ENCODE measurements around the gene ATG101.
"Not testable (repeated sequence)": the region's sequence is repeated elsewhere in the genome, so short reads cannot be mapped to it uniquely, and the experiment has no call there.

Gene ATG101

DNA sequence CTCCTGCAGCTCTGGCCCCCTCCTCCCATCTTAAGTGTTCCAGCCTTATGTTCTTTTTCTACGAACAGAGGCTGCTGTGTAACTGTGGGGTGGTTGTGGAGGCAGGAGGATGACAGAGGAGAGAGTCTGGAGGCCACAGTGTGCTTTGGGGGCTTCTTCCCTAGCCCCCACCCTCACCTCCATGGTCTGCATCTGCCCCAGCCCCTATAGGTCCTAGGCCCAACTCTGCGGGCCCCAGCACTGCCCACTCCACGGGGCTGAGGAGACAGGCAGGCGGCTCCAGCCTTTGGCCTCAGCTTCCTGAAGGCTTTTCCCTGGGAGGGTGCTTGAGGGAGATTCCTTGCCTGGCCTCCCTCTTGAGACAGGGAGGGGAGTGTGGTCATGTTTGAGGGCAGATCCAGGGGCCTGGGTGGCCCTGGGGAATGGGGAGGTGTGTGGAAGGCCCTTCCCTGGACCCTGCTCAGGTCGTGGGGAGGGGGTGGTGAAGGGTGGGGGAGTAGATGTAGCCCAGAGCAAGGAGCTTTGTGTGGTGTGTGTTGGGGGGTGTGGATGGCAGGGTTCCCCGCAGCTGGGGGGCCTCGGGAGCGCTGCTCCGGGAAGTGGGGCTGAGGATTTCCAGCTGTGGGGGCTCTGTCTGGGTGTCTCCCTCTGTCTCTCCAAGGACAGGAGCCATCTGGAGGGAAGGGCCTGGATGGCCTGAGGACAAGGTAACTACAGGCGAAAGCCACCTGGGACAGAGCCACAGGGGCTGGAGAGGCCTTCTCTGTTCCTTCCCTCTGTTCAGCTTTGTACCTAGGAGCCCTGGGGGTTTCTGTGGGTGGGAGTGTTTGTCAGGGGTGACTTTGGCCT lies 10.8 kb downstream of the ATG101 start:
- no peak for DNase-seq

DNA sequence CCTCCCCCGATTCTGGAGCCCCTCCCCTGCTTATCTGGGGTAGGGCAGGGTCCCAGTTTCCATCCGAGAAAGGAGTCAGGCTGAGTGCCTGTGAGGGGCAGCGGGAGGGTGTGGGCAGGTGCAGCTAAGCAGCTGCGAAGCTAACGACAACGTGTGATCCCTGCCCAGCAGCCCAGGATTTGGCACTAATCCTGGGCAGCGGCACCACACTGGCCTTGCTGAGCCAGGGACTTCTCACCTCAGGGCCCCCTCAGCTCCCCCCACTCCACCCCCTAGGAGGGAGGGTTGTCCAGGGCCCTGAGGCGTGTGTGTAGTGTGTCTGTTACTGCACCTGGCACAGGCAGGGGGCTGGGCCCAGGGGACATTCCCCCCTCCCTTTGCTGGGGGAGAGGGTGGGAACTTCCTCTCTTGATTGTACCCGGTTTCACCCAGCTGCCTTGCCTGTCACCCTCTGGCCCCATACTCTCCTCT lies 11.5 kb downstream of the ATG101 start:
- DNase-seq: no peak

DNA sequence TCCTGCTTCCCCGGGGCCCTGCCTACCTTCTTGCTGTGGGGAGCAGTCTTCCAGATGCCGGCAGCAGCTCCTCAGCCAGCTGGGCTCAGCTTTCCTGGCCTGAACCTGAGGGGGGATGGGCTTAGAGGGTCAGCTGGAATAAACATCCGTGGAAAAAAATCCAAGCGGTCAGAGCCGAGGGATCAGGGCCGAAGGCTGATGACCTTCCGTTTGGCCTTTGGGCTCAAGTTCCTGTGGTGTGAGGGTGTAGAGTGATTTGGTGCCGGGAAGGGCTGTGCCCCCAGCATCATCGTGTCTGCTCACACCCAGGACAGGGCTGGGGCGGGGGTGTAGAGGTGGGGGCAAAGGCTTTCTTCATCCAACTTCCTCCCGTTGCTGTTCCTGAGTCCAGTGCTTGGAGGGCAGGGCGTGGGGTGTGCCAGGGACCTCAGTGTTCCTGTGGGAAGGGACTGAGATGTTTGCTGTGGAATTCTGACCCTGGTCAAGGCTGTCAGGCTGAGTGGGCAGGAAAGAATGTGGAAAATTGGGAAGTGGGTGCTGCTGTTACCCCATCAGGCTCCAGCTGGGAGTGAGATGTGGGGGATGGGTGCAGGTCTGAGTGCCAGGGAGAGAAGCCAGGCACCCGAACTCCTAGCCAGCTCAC lies 12.4 kb downstream of the ATG101 start:
- DNase-seq: no peak

DNA sequence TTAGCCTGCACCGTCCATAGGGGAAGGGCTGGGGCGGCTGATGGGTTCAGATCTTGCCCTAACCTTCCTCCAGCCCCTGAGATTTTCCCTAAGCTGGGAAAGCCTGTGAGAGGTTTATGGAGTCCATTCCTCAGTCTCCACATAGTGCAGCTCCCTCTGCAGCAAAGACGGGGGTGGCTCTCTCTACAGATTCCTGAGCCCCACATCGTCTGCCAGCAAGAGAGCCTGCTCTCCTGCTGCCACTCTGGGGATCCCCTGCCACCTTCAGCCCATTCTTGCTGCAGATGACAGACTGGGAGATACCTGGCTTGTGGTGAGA lies 12.8 kb downstream of the ATG101 start:
- no peak for DNase-seq

DNA sequence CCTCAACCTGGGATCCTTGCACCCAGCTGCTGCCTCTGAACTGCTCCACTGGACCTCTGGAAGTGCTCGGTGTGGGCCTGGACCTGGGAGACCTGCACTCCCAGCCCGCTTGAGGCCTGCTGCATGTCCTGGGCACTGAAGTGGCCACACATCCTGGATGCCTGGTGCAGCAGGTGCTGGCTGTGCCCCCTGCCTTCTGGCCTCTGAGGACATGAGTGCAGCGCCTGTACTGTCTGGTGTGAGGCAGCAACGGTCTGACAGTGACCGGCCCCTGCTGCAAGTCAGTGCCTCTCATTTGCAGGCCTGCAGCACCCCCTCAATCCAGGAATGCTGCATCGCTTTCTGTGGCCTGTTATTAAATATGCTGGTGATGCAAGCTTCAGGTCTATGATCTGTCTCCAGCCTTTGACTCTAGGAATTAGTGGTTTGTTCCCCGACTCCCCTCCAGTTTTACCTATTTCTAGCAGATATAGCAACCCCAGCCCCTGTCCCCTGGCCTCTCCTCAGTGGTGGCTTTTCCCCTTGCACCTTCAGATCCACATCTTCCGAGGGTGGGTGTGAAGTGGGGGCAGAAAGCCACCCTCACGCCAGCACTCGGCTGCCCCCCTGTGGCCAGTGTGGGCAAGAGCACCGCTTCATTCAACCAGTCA lies 13.3 kb downstream of the ATG101 start:
- DNase-seq: peak; percentile 56

DNA sequence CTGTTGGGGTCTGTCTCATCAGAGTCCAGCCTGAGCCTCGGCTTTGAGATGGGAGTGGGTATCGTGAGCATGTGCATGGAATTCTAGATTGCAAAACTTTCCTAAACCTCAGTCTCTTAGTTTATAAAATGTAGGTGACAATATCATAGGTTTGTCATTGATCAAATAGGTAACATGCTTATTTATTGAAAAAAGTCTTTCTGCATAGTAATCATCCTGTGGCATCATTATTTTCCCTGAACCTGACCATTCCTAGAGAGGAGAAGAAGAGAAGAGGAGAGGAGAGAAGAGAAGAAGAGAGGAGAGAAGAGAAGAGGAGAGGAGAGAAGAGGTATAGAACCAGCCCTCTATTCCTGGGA lies 13.8 kb downstream of the ATG101 start:
- no peak for DNase-seq

DNA sequence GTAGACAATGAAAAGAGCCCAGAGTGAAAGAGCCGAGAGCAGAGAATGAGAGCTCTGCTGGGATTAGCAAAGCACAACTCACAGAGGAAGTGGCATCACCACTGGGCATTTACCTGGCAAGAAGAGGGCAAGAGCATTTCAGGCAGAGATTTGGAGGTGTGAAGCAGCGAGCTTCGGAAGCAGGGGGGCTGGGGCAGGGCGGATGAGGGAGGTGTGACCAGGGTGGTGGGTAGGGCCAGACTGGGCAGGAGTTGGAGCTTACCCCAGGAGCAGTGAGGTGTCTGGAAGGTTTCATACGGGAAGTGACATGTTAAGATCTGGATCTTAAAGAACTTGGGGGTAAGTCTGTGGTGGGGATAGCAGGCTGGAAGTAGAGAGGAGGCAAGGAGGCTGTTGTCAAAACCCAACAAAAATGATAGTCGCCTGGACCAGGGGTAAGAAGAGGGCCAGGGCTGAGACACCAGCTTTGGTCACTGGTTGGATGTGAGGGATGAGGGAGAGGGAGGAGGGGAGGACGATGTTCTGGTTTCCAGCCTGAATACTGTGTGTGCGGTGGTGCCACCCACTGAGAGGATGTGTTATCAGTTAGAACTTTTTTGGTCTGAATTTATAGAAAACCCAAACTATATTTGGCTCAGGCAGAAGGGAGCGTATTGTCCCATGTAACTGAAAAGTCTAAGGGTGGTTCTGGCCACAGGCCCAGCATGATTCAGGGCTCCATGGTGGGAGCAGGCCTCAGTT lies 14.9 kb downstream of the ATG101 start:
- DNase-seq: no peak

DNA sequence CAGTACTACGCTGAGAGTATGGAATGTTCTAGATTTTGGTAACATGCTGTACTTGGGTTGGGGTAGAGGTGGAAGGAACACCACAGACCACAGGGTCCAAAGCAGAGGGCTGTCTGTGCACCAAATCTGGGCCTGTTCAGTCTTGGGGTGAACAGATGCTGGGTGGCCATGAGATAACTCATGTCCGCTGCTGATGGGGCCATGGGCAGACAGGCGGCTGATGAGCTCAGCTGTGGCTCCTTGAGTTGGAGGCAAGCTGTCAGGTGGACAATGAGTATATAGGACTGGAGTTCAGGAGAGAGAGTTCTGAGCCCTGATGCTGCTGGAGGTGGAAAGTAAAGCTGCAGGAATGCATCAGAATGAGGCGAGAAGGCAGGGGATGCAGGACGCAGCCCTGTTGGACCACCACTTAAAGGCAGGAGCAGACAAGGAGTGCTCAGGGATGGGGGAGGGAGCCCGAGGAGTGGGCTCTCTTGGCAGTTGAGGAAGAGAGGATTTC lies 16.0 kb downstream of the ATG101 start:
- DNase-seq: no peak

DNA sequence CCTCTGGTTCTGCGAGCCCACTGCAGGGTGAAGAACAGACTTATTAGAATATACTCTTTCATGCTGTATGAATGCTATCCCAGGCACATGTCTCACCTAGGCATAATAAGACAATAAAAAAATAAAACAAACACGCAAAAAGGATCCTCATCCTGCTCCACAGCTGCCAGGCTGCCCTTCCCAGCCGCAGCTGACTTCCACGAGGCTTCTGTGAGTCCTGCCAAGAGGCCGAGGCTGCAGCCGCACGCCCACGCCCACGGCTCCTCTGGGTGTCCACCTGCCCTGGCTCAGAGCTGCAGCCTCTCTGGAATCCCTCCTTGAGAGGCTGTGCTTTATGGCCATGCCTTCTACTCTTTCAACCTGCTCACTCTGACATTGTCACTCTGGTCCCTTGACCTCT lies 16.6 kb downstream of the ATG101 start:
- DNase-seq: no peak

DNA sequence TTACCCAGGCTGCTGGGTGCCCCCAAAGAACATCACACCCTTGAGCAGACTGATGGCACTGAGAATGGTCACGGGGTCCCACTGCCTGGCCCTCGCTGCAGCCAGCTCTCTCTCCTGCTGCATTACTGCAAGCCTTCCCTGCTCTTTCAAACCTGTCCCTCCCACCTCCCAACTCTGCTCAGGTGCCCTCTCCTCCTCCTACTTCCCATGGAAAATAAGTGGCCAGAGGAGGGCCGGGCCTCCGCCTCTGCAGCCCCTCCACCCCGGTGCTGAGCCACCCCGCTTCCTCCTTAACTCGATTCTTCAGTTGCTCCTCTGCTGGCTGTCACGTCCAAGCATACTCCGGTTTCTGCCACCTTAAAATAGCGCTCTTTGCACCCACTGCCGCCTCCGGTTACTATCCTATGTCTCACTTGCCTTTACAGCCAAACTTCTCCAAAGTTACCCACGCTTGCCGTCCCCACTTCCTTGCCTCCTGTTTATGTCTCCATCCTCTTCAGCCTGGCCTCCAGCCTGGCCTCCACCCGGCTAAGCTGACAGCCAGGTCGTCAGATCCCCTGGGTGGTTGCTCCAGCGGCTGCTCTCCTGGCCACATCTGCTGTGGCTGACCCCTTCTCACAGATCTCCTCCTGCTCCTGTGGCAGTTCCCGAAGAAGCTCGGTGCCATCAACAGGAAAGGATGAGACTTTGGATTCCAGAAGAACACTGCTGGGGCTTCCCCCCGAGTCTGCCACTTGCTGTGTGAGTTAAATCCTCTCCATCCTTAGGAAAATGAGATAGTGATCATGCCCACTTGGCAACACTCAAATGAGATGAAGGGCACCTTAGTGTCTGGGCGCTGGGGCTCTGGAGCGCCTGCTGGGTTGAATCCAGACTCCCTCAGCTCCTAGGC lies 17.4 kb downstream of the ATG101 start:
- no peak for DNase-seq

DNA sequence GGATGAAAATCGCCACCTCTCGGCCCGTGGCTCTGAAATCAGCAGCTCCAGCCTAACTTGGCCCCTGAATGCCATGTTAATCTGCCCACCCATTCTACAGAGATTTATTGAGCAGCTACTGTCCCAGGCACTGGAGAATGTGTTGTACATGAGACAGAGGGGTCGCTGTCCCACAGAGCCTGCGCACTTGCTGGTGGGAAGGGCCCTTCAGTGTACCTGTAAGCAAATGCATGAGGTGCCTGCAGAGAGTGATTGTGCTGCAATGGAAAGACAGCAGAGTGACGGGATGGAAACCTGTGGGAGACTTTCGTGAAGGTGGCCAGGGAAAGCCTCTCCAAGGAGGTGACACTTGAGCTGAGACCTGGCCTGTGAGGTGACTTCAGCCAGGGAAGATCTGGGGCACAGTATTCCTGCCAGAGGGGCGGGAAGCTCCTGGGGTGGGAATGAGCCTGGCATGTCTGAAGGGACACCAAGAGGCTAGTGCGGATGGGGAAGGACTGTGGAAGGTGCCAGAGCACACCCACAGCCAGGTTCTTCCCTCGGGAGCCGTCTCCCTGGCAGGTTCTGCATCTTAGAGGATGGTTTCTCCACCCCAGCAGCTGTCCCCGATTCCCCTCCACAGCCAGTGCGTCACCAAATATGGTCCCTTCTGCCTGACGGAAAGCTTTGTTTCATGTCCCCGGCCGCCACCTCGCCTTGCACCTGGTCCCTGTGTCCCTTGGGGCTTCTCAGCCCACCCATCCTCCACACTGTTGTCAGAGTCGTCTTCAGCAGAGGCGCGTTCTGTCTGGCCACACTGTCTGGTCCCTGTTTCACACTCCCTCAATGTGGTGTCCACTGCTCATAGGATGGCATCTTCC lies 18.4 kb downstream of the ATG101 start:
- DNase-seq: no peak

DNA sequence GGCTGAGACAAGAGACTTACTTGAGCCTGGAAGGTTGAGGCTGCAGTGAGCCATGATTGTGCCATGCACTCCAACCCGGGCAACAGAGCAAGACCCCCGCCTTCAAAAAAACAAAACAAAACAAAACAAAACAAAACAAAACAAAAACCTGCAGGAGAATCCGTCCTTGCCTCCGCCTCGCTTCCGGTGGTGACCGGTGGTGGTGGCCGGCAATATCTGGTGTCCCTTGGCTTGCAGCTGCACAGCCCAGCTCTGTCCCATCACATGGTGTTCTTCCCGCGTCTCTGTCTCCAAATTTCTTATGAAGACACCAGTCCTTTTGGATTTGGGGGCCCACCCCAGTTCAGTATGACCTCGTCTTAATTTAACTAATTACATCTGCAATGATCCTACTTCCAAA lies 19.7 kb downstream of the ATG101 start:
- DNase-seq: no peak

DNA sequence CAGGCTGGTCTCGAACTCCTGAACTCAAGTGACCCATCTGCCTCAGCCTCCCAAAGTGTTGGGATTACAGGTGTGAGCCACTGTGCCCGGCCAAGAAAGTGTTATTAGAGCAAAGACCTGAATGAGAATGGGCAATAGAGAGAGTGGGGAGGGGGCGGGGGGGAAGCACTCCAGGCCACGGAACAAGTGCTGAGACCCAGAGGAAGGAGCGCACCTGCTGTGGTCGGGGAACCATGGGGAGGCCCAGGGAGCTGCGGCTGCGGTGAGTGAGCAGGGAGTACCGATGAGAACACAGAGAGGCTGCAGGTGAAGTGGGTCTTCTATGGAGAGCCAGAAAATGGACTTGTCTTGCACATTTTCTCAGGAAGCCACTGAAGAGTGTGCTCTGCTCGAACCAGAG lies 20.5 kb downstream of the ATG101 start:
- DNase-seq: no peak

DNA sequence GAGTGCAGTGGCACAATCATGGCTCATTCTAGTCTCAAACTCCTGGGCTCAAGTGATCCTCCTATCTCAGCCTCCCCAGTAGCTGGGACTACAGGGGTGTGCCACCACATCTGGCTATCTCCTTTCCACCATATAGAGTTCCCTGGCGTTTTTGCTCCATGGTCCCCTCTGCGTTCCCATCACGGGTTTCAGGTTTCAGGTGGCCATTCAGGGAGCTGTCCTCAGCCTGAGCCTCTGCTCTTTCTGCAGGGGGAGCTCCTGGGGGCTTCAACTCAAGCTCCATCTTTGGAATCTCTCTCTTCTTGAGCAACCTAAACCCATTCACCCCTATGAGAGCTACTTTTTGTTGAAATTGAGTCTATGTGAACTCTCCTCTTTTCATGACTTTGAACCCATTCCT lies 21.3 kb downstream of the ATG101 start:
- DNase-seq: no peak

DNA sequence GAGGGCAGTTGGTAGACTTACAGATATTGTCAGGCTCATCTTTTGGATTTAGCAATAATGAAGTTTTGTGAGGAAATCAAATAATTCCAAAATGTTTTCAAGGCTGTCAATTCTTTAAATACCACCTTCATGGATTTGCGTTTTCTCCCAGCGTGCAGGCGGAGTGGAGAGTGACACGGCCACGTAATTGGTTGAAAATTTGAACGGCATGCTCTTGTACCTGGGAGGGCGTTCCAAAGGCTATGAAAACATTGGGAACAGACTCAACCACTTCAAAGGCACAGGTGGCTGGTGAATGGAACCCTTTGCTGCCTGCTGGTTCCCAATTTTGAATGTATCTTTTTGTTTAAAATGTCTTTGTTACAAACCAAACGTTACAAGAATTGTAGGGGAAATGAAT lies 22.1 kb downstream of the ATG101 start:
- no peak for DNase-seq

DNA sequence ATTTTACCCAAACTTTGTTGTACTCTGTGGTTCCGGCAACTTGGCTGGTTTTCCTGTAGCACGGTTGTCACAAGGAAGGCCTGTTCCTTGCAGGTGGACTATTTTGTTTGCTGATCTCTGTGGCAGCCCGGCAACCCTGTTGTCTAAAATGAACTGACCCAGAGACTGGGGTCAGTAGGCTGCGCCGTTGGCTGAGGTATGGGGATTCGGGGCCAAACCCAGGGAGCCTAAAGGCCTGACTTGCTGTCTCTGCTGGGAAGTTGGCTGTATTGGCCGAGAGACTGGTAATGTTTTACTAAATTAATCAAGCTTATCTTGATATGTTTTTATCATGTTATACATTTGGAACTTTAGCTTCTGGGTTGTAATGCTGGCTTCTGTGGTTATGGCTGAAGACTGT lies 23.6 kb downstream of the ATG101 start:
- DNase-seq: no peak

DNA sequence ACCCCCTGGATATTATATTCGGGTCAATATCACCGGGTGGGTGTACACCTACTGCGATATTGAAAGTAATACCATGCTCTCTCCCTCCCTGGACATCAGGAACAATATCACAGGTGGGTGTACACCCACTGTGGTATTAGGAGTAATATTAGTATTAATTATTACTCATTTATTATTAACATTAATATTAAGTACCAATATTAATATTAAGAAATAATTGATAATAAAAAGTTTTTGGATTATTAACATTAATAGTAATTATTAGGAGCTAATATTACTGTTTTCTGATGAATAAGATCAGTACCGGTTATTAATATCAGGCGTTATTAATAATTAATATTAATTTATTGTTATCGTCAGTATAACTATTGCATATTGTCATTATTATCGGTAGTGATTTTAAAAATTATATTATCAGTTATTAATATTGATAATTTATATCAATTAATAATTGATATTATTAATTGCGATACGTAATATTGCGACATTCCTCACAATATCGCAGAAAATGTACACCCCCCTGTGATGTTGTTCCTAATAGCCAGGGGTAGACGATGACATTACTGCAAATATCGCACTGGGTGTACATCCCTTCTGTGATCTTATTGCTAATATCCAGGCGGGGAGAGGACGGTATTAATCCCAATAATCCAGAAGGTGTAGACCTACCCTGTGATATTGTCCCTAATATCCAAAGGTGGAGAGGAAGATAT lies 26.7 kb downstream of the ATG101 start:
- DNase-seq: no peak

DNA sequence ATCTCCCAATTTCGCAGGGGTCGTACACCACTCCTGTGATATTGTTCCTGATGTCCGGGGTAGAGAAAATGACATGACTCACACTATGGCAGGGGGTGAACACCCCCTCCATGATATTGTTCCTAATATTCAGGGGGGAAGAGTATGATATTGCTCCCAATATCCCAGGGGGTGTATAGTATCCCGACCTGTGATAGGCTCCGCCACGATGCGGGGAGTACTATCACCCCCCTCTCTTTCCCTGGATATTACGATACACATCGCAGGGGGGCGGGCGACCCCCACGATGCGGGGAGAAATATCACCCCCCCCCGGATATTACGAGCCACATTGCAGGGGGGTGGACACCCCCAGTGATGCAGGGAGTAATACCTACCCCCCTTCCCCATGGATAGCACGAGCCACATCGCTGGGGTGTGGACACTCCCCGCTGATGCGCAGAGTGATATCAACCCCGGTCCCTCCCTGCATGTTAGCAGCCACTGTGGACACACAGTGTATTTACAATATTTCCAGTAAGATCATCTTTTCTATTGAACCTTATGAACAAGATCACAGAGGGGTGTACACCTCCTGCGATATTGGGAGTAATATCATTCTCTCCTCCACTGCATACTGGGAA lies 27.4 kb downstream of the ATG101 start:
- DNase-seq: no peak

DNA sequence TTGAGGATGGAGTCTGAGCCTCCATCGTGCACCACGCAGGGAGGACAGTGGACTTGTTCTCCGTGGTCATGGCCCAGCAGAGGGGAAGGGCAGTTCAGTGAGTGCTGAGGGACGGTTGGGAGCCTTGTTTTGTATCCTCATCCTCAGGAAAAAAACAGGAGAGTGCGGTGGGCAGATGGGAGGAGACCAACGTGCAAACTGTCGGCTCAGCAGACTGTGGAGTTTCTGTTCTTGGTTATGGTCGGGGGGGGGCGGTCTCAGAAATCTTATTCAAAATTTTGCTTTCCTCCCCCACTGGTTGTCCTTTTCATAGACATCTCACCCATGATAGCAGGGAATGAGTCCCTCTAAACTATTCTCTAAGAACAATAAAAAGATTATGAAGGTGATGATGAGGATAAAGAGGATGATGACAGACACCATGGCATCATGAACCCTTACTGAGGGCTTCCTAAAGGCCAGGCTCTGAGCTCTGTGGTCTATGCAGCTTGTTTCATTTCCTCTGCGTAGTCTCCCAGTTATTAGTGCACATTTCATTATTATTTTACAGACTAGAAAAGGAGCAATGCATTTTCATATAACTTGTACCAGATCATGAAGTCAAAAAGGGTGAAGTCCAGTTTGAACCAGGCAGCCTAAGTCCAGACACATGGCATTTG lies 34.8 kb downstream of the ATG101 start:
- not testable (repeated sequence) for DNase-seq
